NCI-H1417 (cell line): ENCODE data around the gene LRMDA.
"Not testable (repeated sequence)": the region's sequence is repeated elsewhere in the genome, so short reads cannot be mapped to it uniquely, and the experiment has no call there.

Experiments
- DNase-seq, 3 experiments: peaks; one replicate each; lab custom pipeline; 2025; lab: John Stamatoyannopoulos, UW

LRMDA gene

GRCh38 chr10:75746356-75746755 lies 314.9 kb downstream of the LRMDA start:
- no peak for DNase-seq

GRCh38 chr10:75750093-75750875 lies 318.9 kb downstream of the LRMDA start:
- not testable (repeated sequence) for DNase-seq

- no peak for DNase-seq
Observed at GRCh38 chr10:75751232-75751631, 319.8 kb downstream of the LRMDA start.

- DNase-seq = no peak
Observed at GRCh38 chr10:75753621-75754020, 322.2 kb downstream of the LRMDA start.

- no peak for DNase-seq
Observed at GRCh38 chr10:75754096-75754831, 322.8 kb downstream of the LRMDA start.

GRCh38 chr10:75755528-75755927 lies 324.1 kb downstream of the LRMDA start:
- DNase-seq = no peak

- no peak for DNase-seq
Observed at GRCh38 chr10:75761289-75761688, 329.9 kb downstream of the LRMDA start.

GRCh38 chr10:75762431-75762802 lies 331.0 kb downstream of the LRMDA start:
- no peak for DNase-seq

GRCh38 chr10:75763652-75764051 lies 332.2 kb downstream of the LRMDA start:
- DNase-seq = no peak

- DNase-seq = no peak
Observed at GRCh38 chr10:75764974-75765788, 333.8 kb downstream of the LRMDA start.

- DNase-seq = peak in 1 of 3 experiments; percentile 3
Observed at GRCh38 chr10:75765789-75766096, 334.3 kb downstream of the LRMDA start.

GRCh38 chr10:75766106-75766505 lies 334.7 kb downstream of the LRMDA start:
- DNase-seq = no peak

GRCh38 chr10:75766752-75767151 lies 335.3 kb downstream of the LRMDA start:
- not testable (repeated sequence) for DNase-seq

- DNase-seq = no peak
Observed at GRCh38 chr10:75770626-75771081, 339.2 kb downstream of the LRMDA start.

GRCh38 chr10:75771606-75772005 lies 340.2 kb downstream of the LRMDA start:
- no peak for DNase-seq

GRCh38 chr10:75772153-75772887 lies 340.9 kb downstream of the LRMDA start:
- no peak for DNase-seq

GRCh38 chr10:75773231-75773780 lies 341.9 kb downstream of the LRMDA start:
- DNase-seq = no peak

GRCh38 chr10:75773813-75774782 lies 342.7 kb downstream of the LRMDA start:
- DNase-seq = no peak

- no peak for DNase-seq
Observed at GRCh38 chr10:75774783-75775490, 343.5 kb downstream of the LRMDA start.
